ENCODE results near the gene TOB1. TPM values are rescaled to one million over a fixed set of nuclear protein-coding genes. Genes with fewer than 3 reads are reported as not detected.

The TOB1 gene
- total RNA-seq, 1 experiment from 2014 or later = 31.6 TPM

GRCh38 chr17:50884439-50885311 lies 18.5 kb upstream of the TOB1 start:
- no peak overlapping the region for H2AFZ ChIP-seq (ENCODE audit: low read length)
- H2BK5ac ChIP-seq (ENCODE audit: insufficient read length, low read length) = no peak overlapping the region
- H3K4me3 Mint-ChIP-seq = no peak overlapping the region
- H3K9me3 ChIP-seq (ENCODE audit: control insufficient read depth, low read depth, low read length) = no peaks in the 10 kb centered on the region
- no peak overlapping the region for H3K9ac ChIP-seq (ENCODE audit: extremely low read depth, insufficient read length, low read length)
- no peak overlapping the region for H2BK120ac ChIP-seq (ENCODE audit: low read depth, low read length, poor library complexity, severe bottlenecking)
- no peak overlapping the region for H3K14ac ChIP-seq (ENCODE audit: insufficient read depth, low read length)
- no peak overlapping the region for H4K91ac ChIP-seq (ENCODE audit: insufficient read length, low read depth, low read length)
- no peak overlapping the region for H2BK15ac ChIP-seq (ENCODE audit: low read depth, low read length)
- no peaks in the 10 kb centered on the region; the same call in 1 of the 2 replicates for H3K27me3 Mint-ChIP-seq (ENCODE audit: low read depth)
- no CpG with 5 or more reads among the region's 8 CpGs for WGBS (ENCODE audit: extremely low coverage, insufficient read length, low lambda C conversion rate)
- H3K79me1 ChIP-seq (ENCODE audit: insufficient read depth, low read depth, low read length, poor library complexity, severe bottlenecking) = no peaks in the 10 kb centered on the region
- TF ChIP-seq CTCF (conservative IDR thresholded peaks at IDR 0.05) = no peak
- peaks cover 26 to 30% of the 10 kb centered on the region in 2 experiments for H3K4me1 Mint-ChIP-seq
- H3K27me3 ChIP-seq (ENCODE audit: insufficient read depth, low read length) = no peaks in the 10 kb centered on the region
- H3K9me3 Mint-ChIP-seq = peaks cover 4% of the 10 kb centered on the region in 2 experiments
- H4K20me1 ChIP-seq (ENCODE audit: control insufficient read depth, insufficient read depth, insufficient read length) = no peaks in the 10 kb centered on the region
- peak; percentile 32 for DNase-seq
- H4K5ac ChIP-seq (ENCODE audit: insufficient read length, low read depth, low read length) = no peak overlapping the region
- no peak overlapping the region for H3K23ac ChIP-seq (ENCODE audit: insufficient read length, low read depth, low read length)
- H3K56ac ChIP-seq (ENCODE audit: insufficient read length, low read depth, low read length) = no peak overlapping the region
- H2BK20ac ChIP-seq (ENCODE audit: low read depth, low read length, poor library complexity, severe bottlenecking) = no peak overlapping the region
- no peak overlapping the region for H3K4ac ChIP-seq (ENCODE audit: low read depth, low read length)
- no peak overlapping the region for H4K8ac ChIP-seq (replicated peaks; ENCODE audit: insufficient read length, low read depth, low read length)
- no peak overlapping the region for H3K18ac ChIP-seq (ENCODE audit: insufficient read length, low read depth, low read length)
- peaks cover 0 to 4% (median 0%) of the 10 kb centered on the region in 3 experiments; a peak in 3 of 7 replicates for H3K36me3 Mint-ChIP-seq (ENCODE audit: insufficient read depth in 1 of 3, low read depth in 3 of 3)
- H3K27ac ChIP-seq (ENCODE audit: insufficient read length, low read depth, low read length) = no peak overlapping the region
- peaks cover 3% of the 10 kb centered on the region; the same call in 1 of the 2 replicates for H3K4me1 ChIP-seq (ENCODE audit: insufficient read depth, low read length)
- H3K27ac Mint-ChIP-seq = peak overlapping the region in 2 of 3 experiments; percentile 53 to 68; a peak in 1 of 7 replicates
- no peak overlapping the region for H3T11ph ChIP-seq (ENCODE audit: low read length)
- no peaks in the 10 kb centered on the region for H3K23me2 ChIP-seq (ENCODE audit: insufficient read length, low read depth, low read length, poor library complexity, severe bottlenecking)
- H3K79me2 ChIP-seq (ENCODE audit: insufficient read depth, low read length) = no peaks in the 10 kb centered on the region
- H2AK5ac ChIP-seq (ENCODE audit: insufficient read length, low read length) = no peak overlapping the region
- H3K4me2 ChIP-seq (ENCODE audit: insufficient read depth, insufficient read length, low read length) = no peak overlapping the region
- no peak overlapping the region for H2BK12ac ChIP-seq (ENCODE audit: insufficient read length, low read depth, low read length)

Data from H9 (cell line).